Measurements from ENCODE around the gene PYCR2. TPM values are rescaled to one million over a fixed set of nuclear protein-coding genes. Genes with fewer than 3 reads are reported as not detected.
"Not testable (repeated sequence)": the region's sequence is repeated elsewhere in the genome, so short reads cannot be mapped to it uniquely, and the experiment has no call there.

PYCR2 gene
- 28.0 and 36.7 TPM in 2 replicates for total RNA-seq

- peak; percentile 98 for DNase-seq (ENCODE audit: low read depth)
- peak within 1 kb of the TSS; percentile 91 for H3K4me3 ChIP-seq (ENCODE audit: low read depth, low read length)
- no peak for TF ChIP-seq CTCF (IDR thresholded peaks at IDR 0.05; ENCODE audit: insufficient read depth, low read depth, low read length)
Observed at GRCh38 chr1:225923692-225924555, at the start of gene PYCR2. Gene PYCR2, minus strand, starts transcription at chr1:225924250. Its CDS starts 140 bp downstream, at chr1:225924110.

GRCh38 chr1:225973158-225973557, 49.1 kb upstream of the PYCR2 start:
- DNase-seq (ENCODE audit: low read depth), result no peak
- TF ChIP-seq CTCF (IDR thresholded peaks at IDR 0.05; ENCODE audit: insufficient read depth, low read depth, low read length), result no peak
- H3K4me3 ChIP-seq (ENCODE audit: low read depth, low read length), result no peak overlapping the region

GRCh38 chr1:225972344-225973152, 48.5 kb upstream of the PYCR2 start:
- no peak overlapping the region for H3K4me3 ChIP-seq (ENCODE audit: low read depth, low read length)
- DNase-seq (ENCODE audit: low read depth), result no peak
- TF ChIP-seq CTCF (IDR thresholded peaks at IDR 0.05; ENCODE audit: insufficient read depth, low read depth, low read length), result no peak

GRCh38 chr1:225970592-225971157, 46.6 kb upstream of the PYCR2 start:
- DNase-seq (ENCODE audit: low read depth); H3K4me3 ChIP-seq (ENCODE audit: low read depth, low read length): not testable (repeated sequence)

- not testable (repeated sequence) for DNase-seq (ENCODE audit: low read depth); H3K4me3 ChIP-seq (ENCODE audit: low read depth, low read length)
Observed at GRCh38 chr1:225969751-225970150, 45.7 kb upstream of the PYCR2 start.

GRCh38 chr1:225965231-225965630, 41.2 kb upstream of the PYCR2 start:
- H3K4me3 ChIP-seq (ENCODE audit: low read depth, low read length), result no peak overlapping the region
- DNase-seq (ENCODE audit: low read depth), result no peak
- no peak for TF ChIP-seq CTCF (IDR thresholded peaks at IDR 0.05; ENCODE audit: insufficient read depth, low read depth, low read length)

GRCh38 chr1:225963735-225964530, 39.9 kb upstream of the PYCR2 start:
- TF ChIP-seq CTCF (IDR thresholded peaks at IDR 0.05; ENCODE audit: insufficient read depth, low read depth, low read length), result no peak
- DNase-seq (ENCODE audit: low read depth), result no peak
- no peak overlapping the region for H3K4me3 ChIP-seq (ENCODE audit: low read depth, low read length)

All from fibroblast of villous mesenchyme (primary cell).